Upper lobe of left lung (tissue), 6 donors: ENCODE data around the gene TIMP1. TPM values are rescaled to one million over a fixed set of nuclear protein-coding genes. Genes with fewer than 3 reads are reported as not detected.

Experiments used
- ATAC-seq, 2 donors: fragments of 200-7000 bp; cut with Tn5 transposase; one replicate each; pipeline ENCODE4 v1.9.1; 2022; ENCODE audit warnings: mild to moderate bottlenecking in 2 of 2, moderate library complexity in 2 of 2; ENCODE audit not compliant: low FRiP score in 2 of 2
- DNase-seq, 2 donors: peaks; one replicate each; pipeline ENCODE4 v3.0.0-alpha.2; 2019 to 2020
- H3K27ac ChIP-seq, 4 donors: fragments of 200-600 bp; sonication (generic); one replicate each; pipeline ENCODE4 v1.5.1; 2016 to 2019
- H3K27me3 ChIP-seq, 4 donors: fragments of 200-600 bp; sonication (generic); one replicate each; pipeline ENCODE4 v1.5.1; 2017 to 2019
- H3K36me3 ChIP-seq, 4 donors: fragments of 200-600 bp; sonication (generic); one replicate each; pipeline ENCODE4 v1.5.1; 2016 to 2019
- H3K4me1 ChIP-seq, 4 donors: fragments of 200-600 bp; sonication (generic); one replicate each; pipeline ENCODE4 v1.5.1; 2018 to 2019
- H3K4me3 ChIP-seq, 4 donors: fragments of 200-600 bp; sonication (generic); one replicate each; pipeline ENCODE4 v1.5.1; 2017 to 2019; ENCODE audit warnings: mild to moderate bottlenecking in 2 of 4, moderate library complexity in 1 of 4
- H3K9me3 ChIP-seq, 4 donors: fragments of 200-600 bp; sonication (generic); one replicate each; pipeline ENCODE4 v1.5.1; 2018 to 2019
- EP300 ChIP-seq, 4 donors: sonication (generic); formaldehyde crosslinking; IDR thresholded peaks; one replicate each; pipeline ENCODE4 v1.5.1; 2017; ENCODE audit warnings: antibody characterized with exemption in 4 of 4, control low read depth in 2 of 4
- POLR2A ChIP-seq, 4 donors: fragments of 450-650 bp; IDR thresholded peaks; one replicate each; pipeline ENCODE4 v1.5.1; 2016 to 2017; ENCODE audit warnings: antibody characterized with exemption in 4 of 4, mild to moderate bottlenecking in 2 of 4
- POLR2AphosphoS5 ChIP-seq, 2 donors: sonication (generic); formaldehyde crosslinking; IDR thresholded peaks; one replicate each; pipeline ENCODE4 v1.5.1; 2017; ENCODE audit warnings: antibody characterized with exemption in 2 of 2
- WGBS, 2 donors: methylation state at CpG; one replicate each; pipeline ENCODE4 v1.1.5; 2017 to 2018; 5-methylcytosine and 5-hydroxymethylcytosine counted together
- total RNA-seq, 6 donors: library from RNA; depleted of rRNA in 4 of 6; stranded (reverse); fragments of >200 nt in 4 of 6; gene quantifications; one replicate each; pipeline versions ENCODE4 v1.1.0 to v1.2.1, GENCODE V29; 2016 to 2021
- TF ChIP-seq, protein P1 (sequence below), 6 experiments: fragments of 450-650 bp in 4 of 6; fragments of 200-600 bp in 2 of 6; sonication (generic) in 2 of 6; IDR thresholded peaks; one replicate each; pipeline ENCODE4 v1.5.1; 2016 to 2019; ENCODE audit warnings: antibody characterized with exemption in 6 of 6
- donor health status: DM: no; HTN: no; CAD: no; lungs with moderate emphysema.
- donor health status: DM: no; HTN: yes; CAD: no; lungs with severe emphysema.

The TIMP1 gene
- total RNA-seq, 6 donors from 2014 or later = 54.5 to 420 (median 163) TPM

DNA sequence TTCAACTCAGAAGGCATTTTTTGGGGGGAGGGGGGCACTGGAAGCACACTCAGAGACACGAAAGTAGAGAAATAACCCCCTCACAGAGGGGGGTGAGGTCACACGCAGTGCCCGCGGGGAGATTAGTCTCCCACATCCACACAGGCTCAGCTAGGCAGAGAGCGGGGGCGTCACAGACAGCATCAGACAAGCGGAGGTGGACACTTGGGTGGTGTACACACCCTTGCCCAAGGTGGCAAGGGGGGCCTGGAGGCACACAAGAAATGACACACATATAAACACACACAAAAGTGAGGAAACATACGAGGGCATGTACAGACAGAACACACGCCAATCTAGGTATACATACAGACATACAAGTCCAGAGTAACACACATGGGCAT, 38.1 kb downstream of the TIMP1 start:
- Histone ChIP-seq H3K27ac (no peak overlapping the region), H3K36me3 (no peaks in the 10 kb centered on the region), H3K4me3 (no peak overlapping the region), H3K9me3 (peaks cover 0 to 6% (median 0%) of the 10 kb centered on the region in 4 donors), H3K4me1 (peaks cover 0 to 14% (median 3%) of the 10 kb centered on the region in 4 donors), H3K27me3 (peaks cover 0 to 3% (median 0%) of the 10 kb centered on the region in 4 donors)
- ATAC-seq (no peak), DNase-seq (no peak)
- TF ChIP-seq EP300 (IDR thresholded peaks at IDR 0.05) (no peak), POLR2A (IDR thresholded peaks at IDR 0.05) (no peak)
- TF ChIP-seq, protein P1, sequence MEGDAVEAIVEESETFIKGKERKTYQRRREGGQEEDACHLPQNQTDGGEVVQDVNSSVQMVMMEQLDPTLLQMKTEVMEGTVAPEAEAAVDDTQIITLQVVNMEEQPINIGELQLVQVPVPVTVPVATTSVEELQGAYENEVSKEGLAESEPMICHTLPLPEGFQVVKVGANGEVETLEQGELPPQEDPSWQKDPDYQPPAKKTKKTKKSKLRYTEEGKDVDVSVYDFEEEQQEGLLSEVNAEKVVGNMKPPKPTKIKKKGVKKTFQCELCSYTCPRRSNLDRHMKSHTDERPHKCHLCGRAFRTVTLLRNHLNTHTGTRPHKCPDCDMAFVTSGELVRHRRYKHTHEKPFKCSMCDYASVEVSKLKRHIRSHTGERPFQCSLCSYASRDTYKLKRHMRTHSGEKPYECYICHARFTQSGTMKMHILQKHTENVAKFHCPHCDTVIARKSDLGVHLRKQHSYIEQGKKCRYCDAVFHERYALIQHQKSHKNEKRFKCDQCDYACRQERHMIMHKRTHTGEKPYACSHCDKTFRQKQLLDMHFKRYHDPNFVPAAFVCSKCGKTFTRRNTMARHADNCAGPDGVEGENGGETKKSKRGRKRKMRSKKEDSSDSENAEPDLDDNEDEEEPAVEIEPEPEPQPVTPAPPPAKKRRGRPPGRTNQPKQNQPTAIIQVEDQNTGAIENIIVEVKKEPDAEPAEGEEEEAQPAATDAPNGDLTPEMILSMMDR (IDR thresholded peaks at IDR 0.05) = no peak
- 54 to 62% methylated on average over 9 of the region's 9 CpGs for WGBS, 2 donors

GRCh38 chrX:47621851-47622250, 39.6 kb downstream of the TIMP1 start:
- Histone ChIP-seq H3K27ac (no peak overlapping the region), H3K4me1 (peaks cover 0 to 14% (median 3%) of the 10 kb centered on the region in 4 donors), H3K4me3 (no peak overlapping the region), H3K9me3 (peaks cover 0 to 6% (median 0%) of the 10 kb centered on the region in 4 donors), H3K27me3 (peaks cover 0 to 3% (median 0%) of the 10 kb centered on the region in 4 donors), H3K36me3 (peaks cover 0 to 2% (median 0%) of the 10 kb centered on the region in 4 donors)
- WGBS, 2 donors = 77 to 89% methylated on average over 6 of the region's 6 CpGs
- ATAC-seq (no peak), DNase-seq (no peak)
- TF ChIP-seq POLR2AphosphoS5 (IDR thresholded peaks at IDR 0.05) = no peak
- TF ChIP-seq, protein P1 (IDR thresholded peaks at IDR 0.05) = no peak
- TF ChIP-seq EP300 (IDR thresholded peaks at IDR 0.05) = no peak
- no peak for TF ChIP-seq POLR2A (IDR thresholded peaks at IDR 0.05)

- ATAC-seq (peak in 1 of 2 donors; percentile 72), DNase-seq (peak; percentile 52 to 81)
- Histone ChIP-seq H3K4me3 (peak overlapping the region in 3 of 4 donors; percentile 7 to 33 (median 28)), H3K27me3 (peaks cover 0 to 3% (median 0%) of the 10 kb centered on the region in 4 donors), H3K36me3 (peaks cover 0 to 3% (median 0%) of the 10 kb centered on the region in 4 donors), H3K27ac (no peak overlapping the region), H3K9me3 (peaks cover 0 to 6% (median 0%) of the 10 kb centered on the region in 4 donors), H3K4me1 (peaks cover 0 to 14% (median 3%) of the 10 kb centered on the region in 4 donors)
- 0 to 51% methylated on average over 2 to 35 of the region's 35 CpGs for WGBS, 2 donors
- TF ChIP-seq EP300 (IDR thresholded peaks at IDR 0.05) = no peak
- TF ChIP-seq POLR2AphosphoS5 (IDR thresholded peaks at IDR 0.05) = no peak
- TF ChIP-seq POLR2A (IDR thresholded peaks at IDR 0.05) = no peak
- TF ChIP-seq, protein P1 (IDR thresholded peaks at IDR 0.05) = no peak
Measured at GRCh38 chrX:47623540-47624027, 41.3 kb downstream of the TIMP1 start.

DNA sequence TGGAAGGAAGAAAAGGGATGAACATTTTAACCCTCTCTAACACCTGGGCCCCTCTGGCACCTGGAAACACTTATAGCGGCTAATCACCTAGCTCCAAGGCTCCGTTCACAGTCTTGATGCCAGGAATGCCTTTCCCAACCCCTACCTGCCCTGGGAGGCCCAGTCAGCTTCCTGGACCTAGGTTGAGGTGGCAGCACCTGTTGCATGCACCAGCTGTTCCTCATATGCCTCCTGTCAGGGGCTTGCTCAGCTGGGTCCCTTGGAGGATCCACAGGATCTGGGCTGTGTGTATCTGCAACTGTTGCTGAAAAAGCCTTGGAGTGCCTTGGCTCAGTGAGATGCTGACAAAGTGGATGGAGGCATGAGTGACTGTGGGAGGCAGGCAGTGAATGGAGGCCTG, 43.1 kb downstream of the TIMP1 start:
- WGBS, 2 donors = 95% methylated on average over 2 of the region's 2 CpGs; no CpG with 5 or more reads in 1 of the 2 donors
- no peak for ATAC-seq
- Histone ChIP-seq H3K9me3 (no peaks in the 10 kb centered on the region), H3K27me3 (peaks cover 0 to 3% (median 0%) of the 10 kb centered on the region in 4 donors), H3K4me1 (peaks cover 0 to 11% (median 1%) of the 10 kb centered on the region in 4 donors), H3K36me3 (peaks cover 0 to 3% (median 0%) of the 10 kb centered on the region in 4 donors), H3K27ac (no peak overlapping the region), H3K4me3 (no peak overlapping the region)
- TF ChIP-seq EP300 (IDR thresholded peaks at IDR 0.05) (no peak), POLR2A (IDR thresholded peaks at IDR 0.05) (no peak), POLR2AphosphoS5 (IDR thresholded peaks at IDR 0.05) (no peak)
- TF ChIP-seq, protein P1 (IDR thresholded peaks at IDR 0.05) = no peak
- no peak for DNase-seq

GRCh38 chrX:47628982-47629381, 46.7 kb downstream of the TIMP1 start:
- Histone ChIP-seq H3K36me3 (peaks cover 0 to 3% (median 0%) of the 10 kb centered on the region in 4 donors), H3K27ac (peak overlapping the region in 3 of 4 donors; percentile 68 to 78 (median 73)), H3K4me3 (peak overlapping the region in 1 of 4 donors; percentile 39), H3K9me3 (no peaks in the 10 kb centered on the region), H3K4me1 (peaks cover 0 to 9% (median under 1%) of the 10 kb centered on the region in 4 donors), H3K27me3 (no peaks in the 10 kb centered on the region)
- no peak for DNase-seq
- TF ChIP-seq, protein P1 (IDR thresholded peaks at IDR 0.05) = no peak
- no peak for TF ChIP-seq EP300 (IDR thresholded peaks at IDR 0.05)
- no peak for TF ChIP-seq POLR2A (IDR thresholded peaks at IDR 0.05)
- TF ChIP-seq POLR2AphosphoS5 (IDR thresholded peaks at IDR 0.05) = no peak
- 81% methylated on average over 1 of the region's 1 CpG; no CpG with 5 or more reads in 1 of the 2 donors for WGBS, 2 donors
- ATAC-seq = no peak
